Measurements from ENCODE around the gene CPPED1. TPM values are rescaled to one million over a fixed set of nuclear protein-coding genes. Genes with fewer than 3 reads are reported as not detected.

Gene CPPED1
- total and polyA plus RNA-seq, 2 donors from 2014 or later = 29.7 to 41.1 TPM

GRCh38 chr16:12679660-12680272 lies 123.9 kb downstream of the CPPED1 start:
- no peak for TF ChIP-seq CTCF (IDR thresholded peaks at IDR 0.05; ENCODE audit: borderline replicate concordance, extremely low read depth, insufficient read depth)
- intact Hi-C loops (cut with DNase I) = no loop called here
- H3K27me3 ChIP-seq (ENCODE audit: control insufficient read depth, insufficient read depth, low read length) = no peaks in the 10 kb centered on the region
- no peaks in the 10 kb centered on the region for H3K4me1 ChIP-seq (ENCODE audit: control insufficient read depth in 2 of 3, insufficient read depth in 2 of 3, low read depth in 1 of 3, low read length in 3 of 3)
- peaks cover 0 to 3% (median 0%) of the 10 kb centered on the region in 3 donors for H3K36me3 ChIP-seq (ENCODE audit: control insufficient read depth in 2 of 3, insufficient read depth in 3 of 3, low read length in 3 of 3)
- DNase-seq (no peak), FAIRE-seq (no peak)
- no peak overlapping the region for H3K4me3 ChIP-seq (ENCODE audit: low read length in 3 of 3)
- no peak overlapping the region for H3K9ac ChIP-seq (ENCODE audit: low read length in 3 of 3)
- no peaks in the 10 kb centered on the region for H3K9me3 ChIP-seq (ENCODE audit: control insufficient read depth in 2 of 3, insufficient read depth in 1 of 3, low read length in 3 of 3)
- H3K27ac ChIP-seq (ENCODE audit: low read depth in 2 of 2, low read length in 2 of 2) = no peak overlapping the region

- Histone ChIP-seq H3K4me1 (ENCODE audit: control insufficient read depth in 2 of 3, insufficient read depth in 2 of 3, low read depth in 1 of 3, low read length in 3 of 3) (no peaks in the 10 kb centered on the region), H3K36me3 (ENCODE audit: control insufficient read depth in 2 of 3, insufficient read depth in 3 of 3, low read length in 3 of 3) (peaks cover 0 to 3% (median 0%) of the 10 kb centered on the region in 3 donors), H3K27me3 (ENCODE audit: control insufficient read depth, insufficient read depth, low read length) (no peaks in the 10 kb centered on the region), H3K4me3 (ENCODE audit: low read length in 3 of 3) (no peak overlapping the region), H3K27ac (ENCODE audit: low read depth in 2 of 2, low read length in 2 of 2) (no peak overlapping the region), H3K9ac (ENCODE audit: low read length in 3 of 3) (no peak overlapping the region), H3K9me3 (ENCODE audit: control insufficient read depth in 2 of 3, insufficient read depth in 1 of 3, low read length in 3 of 3) (no peaks in the 10 kb centered on the region)
- FAIRE-seq (no peak), DNase-seq (no peak)
- intact Hi-C loops (cut with DNase I) = no loop called here
- no peak for TF ChIP-seq CTCF (IDR thresholded peaks at IDR 0.05; ENCODE audit: borderline replicate concordance, extremely low read depth, insufficient read depth)
These were observed 124.7 kb downstream of the CPPED1 start for GRCh38 chr16:12678983-12679382.

- intact Hi-C loops (cut with DNase I) = no loop called here
- H3K27ac ChIP-seq (ENCODE audit: low read depth in 2 of 2, low read length in 2 of 2) = no peak overlapping the region
These were observed 126.2 kb downstream of the CPPED1 start for GRCh38 chr16:12677502-12677901.

More at GRCh38 chr16:12677502-12677901, 126.2 kb downstream of the CPPED1 start:
- Histone ChIP-seq H3K4me3 (ENCODE audit: low read length in 3 of 3) (no peak overlapping the region), H3K36me3 (ENCODE audit: control insufficient read depth in 2 of 3, insufficient read depth in 3 of 3, low read length in 3 of 3) (no peaks in the 10 kb centered on the region), H3K9ac (ENCODE audit: low read length in 3 of 3) (no peak overlapping the region), H3K4me1 (ENCODE audit: control insufficient read depth in 2 of 3, insufficient read depth in 2 of 3, low read depth in 1 of 3, low read length in 3 of 3) (no peaks in the 10 kb centered on the region), H3K9me3 (ENCODE audit: control insufficient read depth in 2 of 3, insufficient read depth in 1 of 3, low read length in 3 of 3) (no peaks in the 10 kb centered on the region), H3K27me3 (ENCODE audit: control insufficient read depth, insufficient read depth, low read length) (no peaks in the 10 kb centered on the region)
- TF ChIP-seq CTCF (IDR thresholded peaks at IDR 0.05; ENCODE audit: borderline replicate concordance, extremely low read depth, insufficient read depth) = no peak
- FAIRE-seq (no peak), DNase-seq (no peak)

Data from kidney (tissue), 14 donors.